HG02763 (cell line): ENCODE measurements around the gene TTLL5.
"Not testable (repeated sequence)": the region's sequence is repeated elsewhere in the genome, so short reads cannot be mapped to it uniquely, and the experiment has no call there.

Experiments
- ATAC-seq: cut with Tn5 transposase; IDR thresholded peaks from one replicate; pipeline ENCODE4 v1.9.1; 2021; ENCODE audit warnings: mild to moderate bottlenecking, moderate library complexity; ENCODE audit not compliant: unreplicated experiment

TTLL5 gene

GRCh38 chr14:75906680-75907280 is 245.7 kb downstream of the TTLL5 start:
- ATAC-seq, result no peak

GRCh38 chr14:75907756-75908359 is 246.8 kb downstream of the TTLL5 start:
- ATAC-seq, result no peak

GRCh38 chr14:75909630-75910029 is 248.6 kb downstream of the TTLL5 start:
- ATAC-seq, result no peak

GRCh38 chr14:75910048-75910447 is 249.0 kb downstream of the TTLL5 start:
- no peak for ATAC-seq

- ATAC-seq, result no peak
Observed at GRCh38 chr14:75911883-75912282, 250.8 kb downstream of the TTLL5 start.

GRCh38 chr14:75913183-75913582 is 252.1 kb downstream of the TTLL5 start:
- ATAC-seq, result no peak

- no peak for ATAC-seq
Observed at GRCh38 chr14:75915045-75915444, 254.0 kb downstream of the TTLL5 start.

GRCh38 chr14:75917322-75917945 is 256.4 kb downstream of the TTLL5 start:
- no peak for ATAC-seq

GRCh38 chr14:75917946-75918335 is 256.9 kb downstream of the TTLL5 start:
- no peak for ATAC-seq

GRCh38 chr14:75920421-75920820 is 259.4 kb downstream of the TTLL5 start:
- ATAC-seq, result not testable (repeated sequence)

GRCh38 chr14:75925141-75925840 is 264.2 kb downstream of the TTLL5 start:
- ATAC-seq, result not testable (repeated sequence)

- no peak for ATAC-seq
Observed at GRCh38 chr14:75926431-75927115, 265.5 kb downstream of the TTLL5 start.

- ATAC-seq, result no peak
Observed at GRCh38 chr14:75927564-75928087, 266.6 kb downstream of the TTLL5 start.

- ATAC-seq, result no peak
Observed at GRCh38 chr14:75928690-75929181, 267.7 kb downstream of the TTLL5 start.

GRCh38 chr14:75933712-75934296 is 272.8 kb downstream of the TTLL5 start:
- ATAC-seq, result no peak

GRCh38 chr14:75934998-75935628 is 274.1 kb downstream of the TTLL5 start:
- ATAC-seq, result no peak

GRCh38 chr14:75939200-75939599 is 278.2 kb downstream of the TTLL5 start:
- ATAC-seq, result no peak

GRCh38 chr14:75941030-75941429 is 280.0 kb downstream of the TTLL5 start:
- ATAC-seq, result no peak

- no peak for ATAC-seq
Observed at GRCh38 chr14:75944607-75945241, 283.7 kb downstream of the TTLL5 start.

GRCh38 chr14:75946785-75947184 is 285.7 kb downstream of the TTLL5 start:
- no peak for ATAC-seq
